Measurements from ENCODE around the gene SCAMP1.
"Not testable (repeated sequence)": the region's sequence is repeated elsewhere in the genome, so short reads cannot be mapped to it uniquely, and the experiment has no call there.

SCAMP1 gene

GRCh38 chr5:78429332-78429980, 69.0 kb downstream of the SCAMP1 start:
- no peak for DNase-seq

DNA sequence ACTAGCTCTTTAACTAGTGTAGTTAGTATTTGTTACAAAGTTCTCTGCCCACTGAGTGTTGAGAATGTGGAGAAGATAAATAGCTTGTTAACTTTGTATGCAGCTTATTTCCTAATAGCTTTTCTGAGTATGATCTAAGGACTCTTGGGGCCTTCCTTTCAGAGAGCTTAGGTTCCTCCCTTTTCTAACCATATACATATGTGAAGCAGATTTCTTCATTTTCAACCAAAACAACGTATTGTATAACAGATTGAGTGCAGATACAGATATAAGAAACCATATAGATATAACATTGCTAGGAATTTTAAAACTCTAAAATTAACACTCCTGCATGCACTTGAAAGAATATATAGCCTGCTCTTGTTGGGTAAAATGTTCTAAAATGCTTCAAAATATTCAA, 70.4 kb downstream of the SCAMP1 start:
- no peak for DNase-seq

- DNase-seq: no peak
Observed at GRCh38 chr5:78433972-78434371, 73.6 kb downstream of the SCAMP1 start.

GRCh38 chr5:78447775-78448424, 87.5 kb downstream of the SCAMP1 start:
- no peak for DNase-seq

- DNase-seq: no peak
Observed at GRCh38 chr5:78449103-78449502, 88.7 kb downstream of the SCAMP1 start.

DNA sequence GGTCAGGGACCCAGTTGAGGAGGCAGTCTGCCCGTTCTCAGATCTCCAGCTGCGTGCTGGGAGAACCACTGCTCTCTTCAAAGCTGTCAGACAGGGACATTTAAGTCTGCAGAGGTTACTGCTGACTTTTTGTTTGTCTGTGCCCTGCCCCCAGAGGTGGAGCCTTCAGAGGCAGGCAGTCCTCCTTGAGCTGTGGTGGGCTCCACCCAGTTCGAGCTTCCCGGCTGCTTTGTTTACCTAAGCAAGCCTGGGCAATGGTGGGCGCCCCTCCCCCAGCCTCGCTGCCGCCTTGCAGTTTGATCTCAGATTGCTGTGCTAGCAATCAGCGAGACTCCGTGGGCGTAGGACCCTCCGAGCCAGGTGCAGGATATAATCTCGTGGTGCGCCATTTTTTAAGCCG, 97.1 kb downstream of the SCAMP1 start:
- DNase-seq: not testable (repeated sequence)

DNA sequence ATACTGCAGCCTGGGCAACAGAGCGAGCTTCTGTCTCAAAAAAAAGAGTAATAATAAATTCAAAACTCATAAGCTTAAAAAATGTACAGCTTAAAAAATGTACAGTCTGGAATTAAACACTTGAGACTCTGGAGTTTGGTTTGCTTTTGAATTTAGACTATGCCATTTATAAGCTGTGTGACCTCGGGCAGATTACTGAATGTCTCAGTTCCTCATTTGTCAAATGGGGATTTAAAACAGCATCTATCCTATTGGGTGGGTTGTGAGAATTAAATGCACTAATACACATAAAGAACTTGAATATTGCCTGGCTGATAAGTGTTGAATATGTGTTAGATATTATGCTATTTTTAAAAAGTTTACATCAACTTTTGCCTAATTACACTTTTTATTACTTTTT, 98.4 kb downstream of the SCAMP1 start:
- no peak for DNase-seq

DNA sequence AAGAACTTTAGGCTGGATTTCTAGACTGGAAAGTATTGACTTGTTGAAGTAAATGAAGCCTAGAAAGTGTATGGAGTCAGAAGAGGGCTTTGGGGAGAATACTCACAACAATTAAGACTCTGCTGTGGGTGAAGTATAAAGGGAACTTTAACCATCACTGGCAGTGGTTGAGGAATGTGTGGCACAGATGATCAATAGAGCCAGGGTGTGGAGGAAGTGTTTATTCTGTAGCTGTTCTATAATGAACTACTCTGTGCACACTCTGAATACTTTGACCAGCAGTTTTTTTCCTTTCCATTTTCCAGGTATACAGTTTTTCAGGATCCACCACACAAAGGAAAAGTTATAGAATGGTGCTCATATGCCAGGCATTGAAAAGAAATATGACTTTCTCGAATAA, 106.7 kb downstream of the SCAMP1 start:
- no peak for DNase-seq

- no peak for DNase-seq
Observed at GRCh38 chr5:78467752-78468357, 107.4 kb downstream of the SCAMP1 start.

- DNase-seq: no peak
Observed at GRCh38 chr5:78471896-78472295, 111.5 kb downstream of the SCAMP1 start.

- DNase-seq: no peak
Observed at GRCh38 chr5:78472469-78473106, 112.2 kb downstream of the SCAMP1 start.

GRCh38 chr5:78473751-78474150, 113.3 kb downstream of the SCAMP1 start:
- no peak for DNase-seq

GRCh38 chr5:78475370-78475769, 115.0 kb downstream of the SCAMP1 start:
- no peak for DNase-seq

GRCh38 chr5:78476795-78477194, 116.4 kb downstream of the SCAMP1 start:
- DNase-seq: no peak

GRCh38 chr5:78482948-78483347, 122.5 kb downstream of the SCAMP1 start:
- DNase-seq: no peak

- DNase-seq: no peak
Observed at GRCh38 chr5:78483809-78484521, 123.5 kb downstream of the SCAMP1 start.

GRCh38 chr5:78486218-78486617, 125.8 kb downstream of the SCAMP1 start:
- DNase-seq: no peak

GRCh38 chr5:78487846-78488245, 127.4 kb downstream of the SCAMP1 start:
- DNase-seq: no peak

DNA sequence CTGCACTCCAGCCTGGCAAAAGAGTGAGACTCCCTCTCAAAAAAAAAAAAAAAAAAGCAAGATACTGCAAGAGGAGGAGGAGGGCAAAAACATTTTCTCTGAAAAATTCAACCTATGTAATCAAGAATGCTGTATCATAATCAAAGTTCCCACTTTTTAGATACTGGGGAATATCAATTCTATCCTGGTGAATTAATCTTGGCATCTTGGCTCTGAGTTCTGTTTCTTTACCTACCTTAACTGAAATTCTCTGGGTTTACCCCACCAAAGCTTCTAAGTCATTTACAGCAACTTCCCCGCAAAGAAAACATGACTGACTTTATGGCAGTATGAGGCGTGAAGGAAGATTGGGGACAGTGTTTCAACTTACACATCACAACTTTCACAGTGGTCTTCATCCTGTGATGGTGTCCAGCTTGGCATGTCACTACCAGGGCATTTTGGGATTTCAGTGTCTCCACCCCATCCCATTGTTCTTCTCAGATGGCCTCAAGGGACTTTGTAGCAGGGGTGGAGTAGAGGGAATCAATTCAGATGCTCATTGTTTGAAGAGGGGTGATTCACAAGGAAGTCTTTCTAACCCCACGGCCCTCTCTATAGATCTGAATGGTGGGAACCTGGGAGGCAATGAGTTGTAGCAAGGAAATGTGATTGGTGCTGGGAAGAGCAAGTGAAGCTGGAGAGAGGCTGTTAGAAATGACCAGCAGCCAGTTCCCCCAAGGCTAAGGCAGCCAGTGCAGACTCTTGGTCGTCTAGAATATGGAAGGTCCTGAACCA, 130.5 kb downstream of the SCAMP1 start:
- DNase-seq: no peak

DNA sequence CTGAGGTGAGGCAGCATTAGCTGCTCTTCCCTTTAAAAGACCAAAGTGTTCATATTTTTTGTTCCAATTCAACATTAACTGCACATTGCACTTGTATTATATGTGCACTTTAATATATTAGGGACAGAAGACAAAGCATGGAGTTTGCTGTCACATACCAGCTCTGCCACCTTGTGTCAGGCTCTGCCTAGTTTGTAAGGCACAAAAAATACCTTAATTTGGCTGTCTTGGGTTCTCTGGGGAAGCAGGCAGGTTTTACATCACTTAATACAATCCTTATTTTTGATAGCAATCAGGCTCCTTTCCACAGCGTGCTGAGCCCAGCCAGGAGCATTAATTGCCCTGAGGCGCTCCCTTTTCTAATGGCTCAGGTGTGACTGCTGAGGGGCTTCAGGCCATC, 131.8 kb downstream of the SCAMP1 start:
- no peak for DNase-seq

DNA sequence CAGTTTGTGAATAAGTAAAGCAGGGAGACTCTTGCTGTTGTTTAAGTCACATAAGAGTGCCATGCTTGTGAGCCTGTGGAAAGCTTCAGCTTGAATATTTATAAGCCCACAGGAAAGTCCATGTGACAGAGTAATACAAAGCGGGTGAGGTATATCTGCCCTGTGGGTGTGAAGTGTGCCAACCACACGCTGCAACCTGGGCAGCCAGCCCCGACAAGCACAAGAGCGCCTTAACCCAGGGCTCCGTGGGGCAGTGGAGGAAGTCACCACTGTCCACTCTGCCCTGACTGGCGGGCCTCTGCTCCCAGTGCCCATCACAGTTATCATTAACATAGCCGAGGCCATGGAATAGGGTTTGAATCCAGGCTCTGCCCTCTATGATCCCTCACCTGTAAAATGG, 132.2 kb downstream of the SCAMP1 start:
- no peak for DNase-seq

GRCh38 chr5:78495800-78496199, 135.4 kb downstream of the SCAMP1 start:
- no peak for DNase-seq

DNA sequence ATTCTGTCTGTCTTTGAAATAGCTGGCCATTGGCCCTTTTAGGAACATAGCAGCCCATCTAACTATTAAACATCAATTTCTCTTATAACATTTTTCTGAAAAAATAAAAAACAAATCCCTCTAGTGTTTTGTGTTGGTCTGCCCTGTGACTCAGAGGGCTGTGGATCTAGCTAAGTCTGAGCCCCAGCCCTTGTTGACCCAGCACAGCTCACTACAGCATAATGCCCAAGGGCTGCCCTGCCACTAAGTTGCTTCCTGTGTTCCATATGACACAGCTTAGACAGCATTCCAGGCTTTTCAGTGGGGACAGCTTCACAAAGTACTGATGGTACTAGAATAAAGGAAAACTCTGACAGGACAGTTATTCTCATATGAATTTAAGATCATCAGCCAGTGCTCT, 136.0 kb downstream of the SCAMP1 start:
- DNase-seq: no peak
